PFSK-1 (cell line): ENCODE results near the gene SRGAP3.

Experiments
- POLR2AphosphoS5 ChIP-seq: IDR thresholded peaks from 2 replicates; pipeline ENCODE4 v1.6.1; 2012; ENCODE audit warnings: low read depth, mild to moderate bottlenecking, control low read depth, low read length, moderate library complexity
- REST ChIP-seq, 2 experiments: IDR thresholded peaks; 2 replicates each; pipeline versions ENCODE4 v1.6.1 to v1.8.0; 2011 to 2012; ENCODE audit warnings: low read depth in 2 of 2, low read length in 2 of 2, control low read depth in 1 of 2, inconsistent platforms in 1 of 2, mild to moderate bottlenecking in 1 of 2, moderate library complexity in 1 of 2; ENCODE audit not compliant: insufficient read depth in 1 of 2
- TAF1 ChIP-seq: IDR thresholded peaks from 2 replicates; pipeline ENCODE4 v1.6.1; 2012; ENCODE audit warnings: low read length, control low read depth, borderline replicate concordance; ENCODE audit not compliant: insufficient read depth

GRCh38 chr3:8996216-8996615, 253.2 kb downstream of the SRGAP3 start:
- TF ChIP-seq TAF1 (no peak), POLR2AphosphoS5 (no peak), REST (IDR thresholded peaks at IDR 0.05; ENCODE audit: insufficient read depth in 1 of 2, low read depth in 2 of 2, low read length in 2 of 2) (no peak)
